GM19193 (cell line): ENCODE results near the gene RPF1.

Experiments used
- POLR2A ChIP-seq: IDR thresholded peaks from 4 replicates; pipeline ENCODE4 v1.6.1; 2011; ENCODE audit not compliant: insufficient read depth, insufficient read length; ENCODE audit errors: extremely low read depth

RPF1 gene, protein sequence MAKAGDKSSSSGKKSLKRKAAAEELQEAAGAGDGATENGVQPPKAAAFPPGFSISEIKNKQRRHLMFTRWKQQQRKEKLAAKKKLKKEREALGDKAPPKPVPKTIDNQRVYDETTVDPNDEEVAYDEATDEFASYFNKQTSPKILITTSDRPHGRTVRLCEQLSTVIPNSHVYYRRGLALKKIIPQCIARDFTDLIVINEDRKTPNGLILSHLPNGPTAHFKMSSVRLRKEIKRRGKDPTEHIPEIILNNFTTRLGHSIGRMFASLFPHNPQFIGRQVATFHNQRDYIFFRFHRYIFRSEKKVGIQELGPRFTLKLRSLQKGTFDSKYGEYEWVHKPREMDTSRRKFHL

DNA sequence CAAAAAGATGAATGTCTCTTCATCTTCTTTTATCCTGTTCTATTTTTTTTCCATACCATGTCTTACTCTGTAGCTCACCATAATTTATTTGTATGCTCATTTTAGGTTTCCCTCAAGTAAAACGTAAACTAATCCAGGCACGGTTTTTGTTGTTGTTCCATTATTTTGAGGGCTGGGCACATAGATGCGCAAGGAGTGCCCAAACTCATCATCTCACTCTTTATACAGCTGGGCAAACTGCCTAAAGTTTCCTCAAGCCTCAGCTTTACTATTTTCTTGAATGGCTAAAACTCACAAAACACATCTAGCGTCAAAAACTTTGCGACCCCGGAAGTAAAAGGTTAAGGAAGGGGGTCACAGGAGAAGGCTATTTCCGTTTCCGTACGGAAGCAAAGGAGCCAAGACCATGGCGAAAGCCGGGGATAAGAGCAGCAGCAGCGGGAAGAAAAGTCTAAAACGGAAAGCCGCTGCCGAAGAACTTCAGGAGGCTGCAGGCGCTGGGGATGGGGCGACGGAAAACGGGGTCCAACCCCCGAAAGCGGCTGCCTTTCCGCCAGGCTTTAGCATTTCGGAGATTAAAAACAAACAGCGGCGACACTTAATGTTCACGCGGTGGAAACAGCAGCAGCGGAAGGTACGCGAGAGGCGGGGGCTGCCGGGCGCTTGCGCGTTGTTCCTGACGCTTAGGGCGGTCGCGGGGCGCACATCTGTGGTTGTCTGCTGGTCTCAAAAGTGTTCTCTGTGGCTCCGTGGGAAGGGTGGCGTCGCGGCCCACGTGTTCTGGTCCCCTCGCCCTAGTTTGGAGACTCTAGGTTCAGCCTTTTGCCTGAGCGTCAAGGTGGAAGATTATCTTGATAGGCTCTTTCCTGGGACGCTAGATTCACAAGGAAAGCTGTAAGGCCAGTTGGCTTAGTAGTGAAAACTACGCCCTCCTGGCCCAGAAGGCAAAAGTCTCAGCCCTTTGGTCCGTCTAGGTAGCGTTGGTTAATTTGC lies at the start of gene RPF1:
Gene RPF1, plus strand, starts transcription at position 391 of the 993 bp plus-strand sequence. Its CDS starts 16 bp downstream, at position 407.
- peak; percentile 86 for TF ChIP-seq POLR2A

DNA sequence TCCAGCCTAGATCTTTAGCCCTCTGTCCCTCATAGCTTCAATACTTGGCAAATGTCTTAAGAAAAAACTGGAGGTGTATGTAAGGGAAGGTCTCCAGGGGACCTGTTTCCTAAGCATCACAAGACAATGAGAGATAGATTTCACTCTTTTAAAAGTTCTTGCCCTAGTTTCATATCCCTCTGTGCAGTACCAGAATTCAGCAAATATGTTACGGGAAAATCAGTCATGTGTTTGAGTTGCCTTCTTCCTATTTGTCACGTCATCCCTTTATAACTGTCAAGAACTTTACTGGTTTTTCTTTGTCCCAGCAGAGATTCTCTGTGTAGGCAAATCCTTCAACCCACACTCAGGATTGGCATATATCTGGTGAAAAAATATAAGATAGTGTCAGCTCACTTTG lies 48.5 kb upstream of the RPF1 start:
- TF ChIP-seq POLR2A, result no peak

DNA sequence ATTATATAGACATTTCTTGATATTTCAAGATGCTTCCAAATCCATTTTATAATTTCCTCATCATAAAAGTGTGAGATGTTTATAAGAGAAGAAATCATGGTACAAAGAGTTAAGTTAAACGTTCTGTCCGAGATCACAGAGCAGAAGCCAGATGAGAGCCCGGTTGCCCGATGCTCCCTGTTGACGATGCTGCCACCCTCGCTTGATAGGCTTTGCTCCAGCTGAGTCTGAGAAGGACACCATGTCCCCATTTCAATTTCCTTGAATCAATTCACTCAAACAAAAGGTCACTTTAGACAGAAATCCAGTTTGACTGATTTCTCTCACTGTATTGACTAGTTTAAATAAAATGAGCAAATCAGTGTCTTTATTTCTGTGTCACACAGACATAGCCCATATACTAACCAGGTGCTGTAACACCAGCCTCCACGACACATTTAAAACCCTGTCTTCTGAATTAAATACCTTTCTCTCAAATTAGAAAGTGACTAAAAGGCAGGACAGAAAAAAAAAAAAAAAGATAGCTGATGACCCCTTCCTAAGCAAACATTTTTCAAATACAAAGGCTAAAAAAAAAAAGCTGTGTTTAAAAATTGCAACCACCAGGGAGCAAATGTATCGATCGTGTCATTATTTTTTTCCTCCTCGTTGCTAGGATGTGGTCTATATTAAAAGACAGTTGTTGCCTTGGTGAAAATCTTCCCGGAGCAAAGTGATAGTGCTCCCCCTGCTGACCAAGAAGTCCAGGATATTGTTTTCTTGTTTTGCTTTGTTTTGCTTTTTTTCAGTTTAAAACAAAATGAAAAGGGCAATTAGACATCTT lies 45.6 kb upstream of the RPF1 start:
- TF ChIP-seq POLR2A, result no peak

DNA sequence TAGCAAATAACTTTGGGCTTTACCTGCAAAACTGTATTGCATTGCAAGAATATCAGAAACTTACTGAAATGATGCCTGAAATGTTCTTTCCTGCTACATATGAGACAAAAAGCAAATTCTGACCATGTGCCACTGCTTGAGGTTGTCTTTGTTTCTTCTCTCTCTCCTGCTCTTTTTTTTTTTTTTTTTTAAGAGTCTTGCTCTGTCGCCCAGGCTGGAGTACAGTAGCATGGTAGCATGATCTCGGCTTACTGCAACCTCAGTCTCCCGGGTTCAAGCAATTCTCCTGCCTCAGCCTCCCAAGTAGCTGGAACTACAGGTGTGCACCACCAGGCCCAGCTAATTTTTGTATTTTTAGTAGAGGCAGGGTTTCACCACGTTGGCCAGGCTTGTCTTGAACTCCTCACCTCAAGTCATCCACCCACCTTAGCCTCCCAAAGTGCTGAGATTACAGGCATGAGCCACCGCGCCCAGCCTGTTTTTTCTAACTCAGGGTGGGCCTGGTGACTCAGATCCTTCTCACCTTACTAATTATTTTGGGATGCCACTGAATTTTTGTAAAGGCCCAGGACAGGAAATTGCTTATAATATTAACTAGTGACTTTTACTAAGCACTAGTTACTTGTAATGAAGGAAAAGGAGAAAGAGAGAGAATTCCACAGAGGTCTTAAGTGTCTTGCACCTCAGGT lies 44.8 kb upstream of the RPF1 start:
- TF ChIP-seq POLR2A, result no peak

DNA sequence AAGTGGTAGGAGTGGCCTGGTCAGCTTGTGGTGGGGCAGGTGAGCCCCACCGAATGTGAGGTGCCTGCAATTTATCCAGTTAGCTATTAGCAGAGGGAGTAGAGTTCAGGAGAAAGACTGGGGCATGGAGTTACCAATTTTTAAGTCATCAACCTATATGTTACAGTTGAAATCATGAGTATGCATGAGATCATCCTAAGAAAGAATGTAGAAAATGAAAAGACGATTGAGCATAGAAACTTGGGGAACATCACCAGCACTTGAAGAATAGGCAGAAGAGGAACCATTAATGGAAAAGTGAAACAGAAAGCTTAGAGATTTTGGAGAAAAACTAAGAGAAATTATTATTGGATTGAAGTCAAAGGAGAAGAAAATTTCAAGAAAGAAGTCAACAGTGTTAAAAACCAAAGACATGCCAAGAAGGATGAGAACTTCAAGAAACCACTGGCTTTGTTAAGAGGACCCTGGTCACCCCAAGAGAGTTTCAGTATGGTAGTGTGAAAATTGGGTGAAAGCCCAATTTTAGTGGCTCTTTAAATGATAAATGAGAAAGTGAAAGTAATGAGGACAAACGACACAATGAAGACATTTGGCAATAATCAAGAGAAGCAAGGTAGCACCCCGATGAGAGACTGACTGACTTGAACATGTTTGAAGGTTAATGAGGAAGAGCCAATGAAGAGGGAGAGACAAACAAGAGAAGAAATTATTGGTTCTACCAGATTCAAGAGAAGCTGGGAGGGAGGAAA lies 44.1 kb upstream of the RPF1 start:
- no peak for TF ChIP-seq POLR2A

DNA sequence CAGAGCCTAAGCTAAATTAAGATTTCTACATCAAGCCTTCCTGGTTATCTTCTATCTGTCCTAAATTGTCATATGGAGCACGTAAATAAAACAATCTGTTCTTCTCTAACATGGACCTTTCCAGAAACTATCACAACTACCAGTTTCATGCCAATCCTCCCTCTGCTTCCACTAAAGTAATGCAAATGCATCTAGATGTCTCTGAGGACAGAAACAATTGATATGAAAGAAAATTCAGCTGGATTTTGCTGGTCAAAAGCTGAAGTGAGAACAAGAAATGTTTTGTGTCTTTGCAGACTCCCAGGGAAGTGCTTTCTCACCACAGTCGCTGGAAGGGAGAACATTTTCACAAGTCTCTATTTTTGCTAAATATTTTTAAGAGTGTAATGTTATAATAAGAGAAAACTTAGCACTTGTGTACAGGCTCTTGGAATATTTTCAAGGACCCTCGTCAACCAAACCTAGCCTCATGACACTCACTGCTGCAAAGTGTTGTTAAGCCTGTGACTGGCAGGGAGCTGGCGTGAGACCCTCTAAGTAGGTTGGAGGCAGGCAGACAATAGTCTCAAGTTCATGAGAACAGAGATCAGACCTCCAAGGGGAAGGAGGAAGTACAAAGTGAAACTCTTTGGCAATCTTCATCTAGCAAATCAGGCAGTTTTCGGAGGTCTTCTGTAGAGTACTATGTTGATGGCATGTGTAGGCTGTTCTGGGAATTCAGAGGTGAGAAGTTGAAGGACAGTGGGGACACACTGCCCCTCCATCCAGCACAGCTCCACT lies 42.0 kb upstream of the RPF1 start:
- TF ChIP-seq POLR2A, result no peak

DNA sequence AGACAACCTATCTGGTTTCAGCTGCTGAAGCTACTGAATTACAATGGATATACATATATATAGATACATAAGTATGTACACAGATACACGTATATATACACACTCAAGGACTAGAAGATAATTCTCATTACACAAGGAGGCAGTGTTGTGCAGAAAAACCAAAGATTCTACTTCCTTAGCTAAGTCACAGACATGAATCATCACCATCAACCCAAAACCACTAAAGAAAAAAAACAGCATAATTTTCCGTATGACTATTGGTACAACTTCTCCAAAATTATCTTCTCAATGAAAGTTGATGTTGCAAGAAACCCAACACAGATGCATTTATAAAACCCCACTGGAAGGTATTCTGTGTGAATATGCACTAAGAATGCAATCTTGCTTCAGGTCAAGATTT lies 36.8 kb upstream of the RPF1 start:
- TF ChIP-seq POLR2A, result no peak

DNA sequence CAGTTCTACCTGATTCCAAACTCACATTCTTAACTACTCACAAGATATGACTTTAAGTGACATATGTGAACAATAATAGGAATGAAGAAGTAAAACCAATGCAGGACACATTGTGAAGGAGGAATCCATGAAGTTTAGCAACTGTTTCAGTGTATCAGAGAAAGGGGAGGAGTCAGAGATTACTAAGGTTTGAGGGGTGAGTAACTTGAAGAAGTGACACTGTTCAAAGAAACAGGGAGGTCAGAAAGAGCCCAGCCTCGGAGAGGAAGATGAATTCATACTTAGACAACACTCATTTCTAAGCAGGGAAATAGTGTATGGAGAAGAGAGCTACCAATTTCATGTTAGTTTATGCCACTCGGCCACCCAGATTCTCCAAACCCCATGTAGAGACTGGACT lies 28.2 kb upstream of the RPF1 start:
- no peak for TF ChIP-seq POLR2A

DNA sequence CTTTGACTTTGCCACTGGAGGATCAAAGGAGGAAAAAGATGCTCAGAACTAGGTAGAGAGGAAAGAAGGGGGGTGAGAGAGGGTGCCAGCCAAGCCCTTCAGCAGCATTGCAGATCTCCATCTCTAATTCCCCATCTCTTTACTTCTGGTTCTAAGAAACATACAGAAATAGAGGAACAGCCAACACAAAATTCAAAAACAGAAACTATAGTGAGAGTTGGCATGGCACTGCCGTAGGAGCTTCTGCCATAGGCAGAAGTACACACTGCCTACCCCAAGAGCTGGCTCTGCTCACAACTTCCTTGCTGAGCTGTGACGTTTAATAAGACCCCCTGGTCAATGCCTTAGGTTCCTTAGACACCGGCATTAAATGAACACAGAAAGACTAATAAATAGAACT lies 26.6 kb upstream of the RPF1 start:
- TF ChIP-seq POLR2A, result no peak

DNA sequence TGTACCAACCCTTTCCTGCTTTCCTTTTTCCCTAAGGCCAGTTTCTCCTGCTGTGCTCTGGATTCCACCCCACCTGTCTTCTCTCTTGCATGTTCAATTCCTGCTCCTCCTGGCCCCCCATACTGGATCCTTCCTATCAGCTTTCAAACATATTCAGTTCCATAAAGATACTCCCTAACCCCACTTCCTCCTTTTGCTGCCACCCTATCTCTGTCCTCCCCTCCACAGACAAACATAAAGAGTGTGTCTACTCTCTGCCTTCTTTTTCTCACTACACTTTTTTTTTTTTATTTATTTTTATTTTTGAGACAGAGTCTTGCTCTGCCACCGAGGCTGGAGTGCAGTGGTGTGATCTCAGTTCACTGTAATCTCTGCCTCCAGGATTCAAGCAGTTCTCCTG lies 16.9 kb upstream of the RPF1 start:
- no peak for TF ChIP-seq POLR2A

DNA sequence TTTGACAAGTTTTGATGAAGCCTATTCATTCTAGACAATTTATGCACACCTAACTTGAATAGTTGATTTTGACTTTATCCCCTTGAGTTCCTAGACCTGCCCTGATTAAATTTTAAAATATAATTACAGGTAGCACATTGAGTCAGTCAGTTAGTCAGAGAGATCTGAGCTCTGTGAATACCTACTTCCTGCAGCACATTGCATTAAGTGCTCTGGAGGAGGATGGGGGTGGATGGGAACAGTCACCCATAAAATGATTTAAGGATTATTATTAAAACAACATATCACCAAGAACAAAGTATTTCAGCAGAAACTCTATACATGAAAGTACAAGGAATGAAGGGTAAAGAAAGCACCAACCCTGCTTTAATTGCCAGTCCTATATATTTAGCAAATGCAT lies 11.8 kb upstream of the RPF1 start:
- no peak for TF ChIP-seq POLR2A

DNA sequence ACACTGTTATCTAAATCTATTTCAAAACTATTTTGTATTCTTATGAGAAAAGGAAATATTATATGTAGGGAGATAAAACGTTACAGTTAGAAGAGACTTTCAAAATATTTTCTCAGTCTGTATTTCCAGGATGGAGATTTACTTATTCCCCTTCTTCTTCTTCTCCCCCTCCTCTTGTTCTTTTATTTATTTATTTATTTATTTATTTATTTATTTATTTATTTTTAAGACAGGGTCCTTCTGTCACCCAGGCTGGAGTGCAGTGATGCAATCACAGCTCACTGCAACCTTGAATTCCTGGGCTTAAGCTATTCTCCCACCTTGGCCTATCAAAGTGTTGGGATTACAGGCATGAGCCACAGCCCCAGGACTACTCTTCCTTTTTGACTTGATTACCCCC lies 2.8 kb upstream of the RPF1 start:
- TF ChIP-seq POLR2A, result no peak

DNA sequence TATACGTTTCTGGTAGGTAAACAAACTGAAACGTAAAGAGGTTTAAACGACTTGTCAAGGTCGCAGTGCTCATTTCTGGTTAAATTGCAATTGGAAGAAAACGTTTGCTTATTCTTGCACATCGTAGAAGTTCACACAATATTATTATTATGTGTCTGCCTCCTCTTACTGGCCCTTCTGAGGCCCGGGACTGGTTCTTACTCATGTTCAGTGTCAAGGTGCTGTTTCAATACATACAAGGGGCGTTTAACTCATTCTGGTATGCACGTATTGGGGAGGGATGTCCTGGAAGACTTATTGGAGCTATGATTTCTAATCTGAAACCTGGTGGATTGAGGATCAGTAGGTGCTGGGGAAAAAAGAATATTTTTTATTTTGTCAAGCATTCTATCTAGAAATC lies 932 bp downstream of the RPF1 start:
- no peak for TF ChIP-seq POLR2A
